AG10803 (cell line): ENCODE measurements around the gene AOX1.
"Not testable (repeated sequence)": the region's sequence is repeated elsewhere in the genome, so short reads cannot be mapped to it uniquely, and the experiment has no call there.

Experiments used
- DNase-seq: peaks from one replicate; pipeline ENCODE4 v3.0.0; 2010; ENCODE audit warnings: low read depth
- H3K4me3 ChIP-seq: 2 replicates; pipeline ENCODE4 v1.5.1; 2011; ENCODE audit warnings: mild to moderate bottlenecking, low read length, control low read depth
- CTCF ChIP-seq: conservative IDR thresholded peaks from 2 replicates; pipeline ENCODE4 v1.5.1; 2011; ENCODE audit warnings: mild to moderate bottlenecking, low read length, control low read depth, inconsistent platforms

AOX1 gene

GRCh38 chr2:200708943-200709342, 123.1 kb downstream of the AOX1 start:
- DNase-seq = no peak
- H3K4me3 ChIP-seq = no peak overlapping the region
- no peak for TF ChIP-seq CTCF

DNA sequence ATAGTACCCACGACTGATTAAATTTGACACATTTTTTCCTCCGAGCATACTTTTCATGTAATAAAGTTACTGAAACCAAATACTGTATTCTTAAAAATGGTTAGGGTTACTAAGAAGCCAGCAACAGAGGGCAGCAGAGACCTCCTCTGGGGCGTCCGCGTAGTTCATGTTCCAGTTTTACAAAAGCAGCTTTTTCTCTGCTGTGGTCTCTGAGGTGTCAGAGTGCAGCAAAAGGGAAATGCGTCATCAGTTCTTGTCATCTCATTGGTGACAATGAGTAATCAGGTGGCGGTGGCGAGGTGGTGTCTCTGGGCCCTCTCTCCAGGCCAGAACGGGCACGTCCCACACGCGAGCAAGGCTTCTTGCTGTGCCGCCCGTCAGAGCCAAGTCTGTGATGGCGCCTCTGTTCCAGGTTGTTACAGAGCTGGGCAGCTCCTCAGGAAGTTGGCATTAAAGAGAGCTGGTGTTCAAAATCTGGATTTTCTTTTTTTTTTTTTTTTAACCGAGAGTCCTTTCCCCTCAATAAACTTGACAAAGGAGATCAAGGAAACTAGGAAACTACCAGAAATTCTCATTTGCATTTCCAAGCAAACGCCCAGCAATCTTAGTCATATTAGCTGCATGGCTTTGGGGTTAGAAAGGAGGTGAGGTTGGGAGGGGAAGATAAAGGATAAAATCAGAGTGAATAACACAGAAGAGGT, 127.3 kb downstream of the AOX1 start:
- TF ChIP-seq CTCF = peak; percentile 93
- peak; percentile 92 for DNase-seq
- peak overlapping the region; percentile 61 for H3K4me3 ChIP-seq

- no peak for DNase-seq
- TF ChIP-seq CTCF = no peak
- H3K4me3 ChIP-seq = no peak overlapping the region
Measured at GRCh38 chr2:200713704-200714064, 127.9 kb downstream of the AOX1 start.

DNA sequence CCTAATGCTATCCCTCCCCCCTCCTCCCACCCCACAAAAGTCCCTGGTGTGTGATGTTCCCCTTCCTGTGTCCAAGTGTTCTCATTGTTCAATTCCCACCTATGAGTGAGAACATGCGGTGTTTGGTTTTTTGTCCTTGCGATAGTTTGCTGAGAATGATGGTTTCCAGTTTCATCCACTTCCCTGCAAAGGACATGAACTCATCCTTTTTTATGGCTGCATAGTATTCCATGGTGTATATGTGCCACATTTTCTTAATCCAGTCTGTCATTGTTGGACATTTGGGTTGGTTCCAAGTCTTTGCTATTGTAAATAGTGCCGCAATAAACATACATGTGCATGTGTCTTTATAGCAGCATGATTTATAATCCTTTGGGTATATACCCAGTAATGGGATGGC, 129.2 kb downstream of the AOX1 start:
- not testable (repeated sequence) for H3K4me3 ChIP-seq, DNase-seq

DNA sequence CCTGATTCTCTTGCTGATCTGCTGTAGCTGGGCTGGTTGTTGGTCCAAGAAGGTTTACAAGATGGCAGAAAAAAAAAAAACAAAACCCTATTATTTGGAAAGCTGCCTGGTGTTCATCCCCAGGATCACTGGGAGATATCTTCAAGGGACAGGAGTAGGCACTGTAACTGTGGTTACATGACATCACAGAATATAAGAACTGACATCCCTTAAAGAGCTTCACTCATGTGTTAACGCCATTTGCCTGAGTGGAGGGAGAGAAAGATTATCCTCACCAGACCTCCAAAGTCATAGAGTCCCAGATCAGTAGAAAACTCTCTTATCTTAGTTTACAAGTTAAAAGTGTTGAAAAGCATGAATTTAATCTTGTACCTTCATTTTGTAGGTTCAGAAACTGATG, 130.6 kb downstream of the AOX1 start:
- H3K4me3 ChIP-seq = no peak overlapping the region
- DNase-seq = no peak
- no peak for TF ChIP-seq CTCF
